Prostate gland (tissue), 2 donors: ENCODE measurements around the gene PDIA4. TPM values are rescaled to one million over a fixed set of nuclear protein-coding genes. Genes with fewer than 3 reads are reported as not detected.

Experiments
- DNase-seq: peaks from one replicate; pipeline ENCODE4 v3.0.0-alpha.2; 2019; ENCODE audit warnings: low spot score
- H3K27ac ChIP-seq, 2 donors: fragments of 200-600 bp; sonication (generic); 2 replicates each; pipeline ENCODE4 v1.5.1; 2017 to 2019
- H3K27me3 ChIP-seq: fragments of 200-600 bp; sonication (generic); replicated peaks from 2 replicates; pipeline ENCODE4 v1.5.1; 2019; ENCODE audit not compliant: insufficient read depth
- H3K36me3 ChIP-seq, 2 donors: fragments of 200-600 bp; sonication (generic); 1 replicate in 1 of 2; 2 replicates in 1 of 2; pipeline versions ENCODE4 v1.5.1 to v1.8.1; 2017 to 2019
- H3K4me1 ChIP-seq: fragments of 200-600 bp; sonication (generic); replicated peaks from 2 replicates; pipeline ENCODE4 v1.5.1; 2019
- H3K4me3 ChIP-seq, 2 donors: fragments of 200-600 bp; sonication (generic); 2 replicates each; pipeline ENCODE4 v1.5.1; 2017 to 2019
- H3K9me3 ChIP-seq: fragments of 200-600 bp; sonication (generic); 2 replicates; pipeline ENCODE4 v1.5.1; 2017
- CTCF ChIP-seq, 4 experiments: fragments of 200-600 bp in 2 of 4; fragments of 450-650 bp in 2 of 4; sonication (generic) in 2 of 4; IDR thresholded peaks; 1 replicate in 3 of 4; 2 replicates in 1 of 4; pipeline ENCODE4 v1.5.1; 2016 to 2019; ENCODE audit warnings: antibody characterized with exemption in 4 of 4, mild to moderate bottlenecking in 2 of 4, moderate library complexity in 2 of 4
- POLR2A ChIP-seq: fragments of 450-650 bp; IDR thresholded peaks from one replicate; pipeline ENCODE4 v1.6.1; 2016; ENCODE audit warnings: antibody characterized with exemption, mild to moderate bottlenecking
- POLR2AphosphoS5 ChIP-seq: sonication (generic); formaldehyde crosslinking; IDR thresholded peaks from one replicate; pipeline ENCODE4 v1.6.1; 2017; ENCODE audit warnings: antibody characterized with exemption
- WGBS: methylation state at CpG from one replicate; pipeline ENCODE4 v1.1.5; 2018; 5-methylcytosine and 5-hydroxymethylcytosine counted together
- intact Hi-C: fragments of 100-400 bp; cut with DNase I; formaldehyde crosslinking; loops from one replicate; pipeline ENCODE4 v1.14.2; 2022
- total RNA-seq, 2 donors: library from RNA; depleted of rRNA; stranded (reverse); fragments of >200 nt; gene quantifications; one replicate each; pipeline ENCODE4 v1.1.0, GENCODE V29; 2016

PDIA4 gene
- total RNA-seq, 2 donors from 2014 or later: 125 to 262 TPM

- Histone ChIP-seq H3K27me3 (no peaks in the 10 kb centered on the region), H3K27ac (peak overlapping the region; percentile 29 to 49), H3K4me3 (peak overlapping the region; percentile 35 to 42), H3K4me1 (no peaks in the 10 kb centered on the region), H3K36me3 (no peaks in the 10 kb centered on the region), H3K9me3 (no peaks in the 10 kb centered on the region)
- no peak for DNase-seq
- 25% methylated on average over 20 of the region's 20 CpGs for WGBS
- intact Hi-C loops: loop anchor here (5.0 to 10.0 kb wide), 3 partner anchors 259 to 462 kb away; no protein-coding TSS in a partner anchor
- TF ChIP-seq POLR2A: no peak
- no peak for TF ChIP-seq POLR2AphosphoS5
- no peak for TF ChIP-seq CTCF (IDR thresholded peaks at IDR 0.05)
These were observed 64.5 kb downstream of the PDIA4 start for GRCh38 chr7:148963583-148964482.

DNA sequence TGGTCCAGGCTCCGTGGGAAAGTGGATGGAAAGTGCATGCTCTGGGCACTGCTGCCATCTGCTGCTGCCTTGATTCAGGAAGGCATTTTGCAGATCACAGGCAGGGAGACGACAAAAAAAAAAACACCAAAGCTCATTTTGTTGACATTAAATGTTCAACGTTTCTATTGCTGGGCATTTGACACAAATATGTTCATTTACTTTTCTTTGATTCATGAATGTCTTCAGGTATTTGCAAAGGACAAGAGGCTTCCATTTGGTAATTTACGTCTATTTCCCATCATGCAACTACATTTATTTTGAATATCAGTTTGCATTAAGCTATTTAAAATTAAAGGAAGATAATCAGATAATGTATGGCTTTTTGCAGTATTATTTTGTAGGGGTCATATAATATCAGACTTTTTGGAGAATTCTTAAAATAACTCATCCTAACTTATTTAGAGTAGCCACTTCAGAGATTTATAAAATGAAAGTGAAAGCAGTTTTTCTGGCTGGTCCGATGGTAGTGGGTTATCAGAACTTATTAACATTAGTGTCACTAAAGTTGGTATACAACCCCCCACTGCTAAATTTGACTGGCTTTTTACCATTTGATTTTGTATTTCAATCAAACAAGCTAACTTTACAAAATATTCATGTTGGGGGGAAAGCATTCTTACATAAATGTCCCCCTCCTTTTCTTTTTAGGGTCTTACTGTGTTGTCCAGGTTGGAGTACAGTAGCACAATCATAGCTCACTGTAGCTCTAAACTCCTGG, 65.3 kb downstream of the PDIA4 start:
- Histone ChIP-seq H3K36me3 (no peaks in the 10 kb centered on the region), H3K4me3 (peak overlapping the region; percentile 35 to 42), H3K27me3 (no peaks in the 10 kb centered on the region), H3K9me3 (no peaks in the 10 kb centered on the region), H3K4me1 (no peaks in the 10 kb centered on the region), H3K27ac (peak overlapping the region; percentile 29 to 49)
- TF ChIP-seq POLR2AphosphoS5 (peak; percentile 36), POLR2A (no peak), CTCF (IDR thresholded peaks at IDR 0.05) (peak in 3 of 4 experiments; percentile 60 to 69 (median 61))
- WGBS: under 1% methylated on average over 5 of the region's 5 CpGs
- intact Hi-C loops: loop anchor here (5.0 to 10.0 kb wide), 3 partner anchors 258 to 461 kb away; no protein-coding TSS in a partner anchor
- peak; percentile 55 for DNase-seq

DNA sequence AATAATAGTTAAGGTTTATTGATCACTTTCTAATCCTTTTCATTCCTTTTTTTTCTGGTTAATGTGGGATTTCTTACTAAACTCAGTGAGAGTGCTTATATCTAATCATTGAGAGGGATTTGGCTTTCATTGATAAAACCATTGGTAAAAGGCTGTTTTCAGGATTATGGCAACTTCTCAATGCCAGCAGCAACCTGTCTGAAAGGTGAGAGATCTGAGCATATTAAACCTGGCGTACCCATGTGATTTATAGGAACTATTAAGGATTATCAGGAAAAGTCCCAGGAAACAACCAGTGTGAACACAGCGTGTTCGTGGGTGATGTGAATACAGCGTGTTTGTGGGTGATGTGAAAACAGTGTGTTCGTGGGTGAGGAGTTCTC, 65.9 kb downstream of the PDIA4 start:
- no peak for DNase-seq
- Histone ChIP-seq H3K27ac (peak overlapping the region; percentile 29 to 49), H3K4me3 (peak overlapping the region; percentile 35 to 42), H3K27me3 (no peaks in the 10 kb centered on the region), H3K4me1 (no peaks in the 10 kb centered on the region), H3K36me3 (no peaks in the 10 kb centered on the region), H3K9me3 (no peaks in the 10 kb centered on the region)
- intact Hi-C loops: loop anchor here (5.0 to 10.0 kb wide), 3 partner anchors 258 to 460 kb away; no protein-coding TSS in a partner anchor
- WGBS: 6% methylated on average over 5 of the region's 5 CpGs
- TF ChIP-seq POLR2A (no peak), CTCF (IDR thresholded peaks at IDR 0.05) (no peak), POLR2AphosphoS5 (no peak)

DNA sequence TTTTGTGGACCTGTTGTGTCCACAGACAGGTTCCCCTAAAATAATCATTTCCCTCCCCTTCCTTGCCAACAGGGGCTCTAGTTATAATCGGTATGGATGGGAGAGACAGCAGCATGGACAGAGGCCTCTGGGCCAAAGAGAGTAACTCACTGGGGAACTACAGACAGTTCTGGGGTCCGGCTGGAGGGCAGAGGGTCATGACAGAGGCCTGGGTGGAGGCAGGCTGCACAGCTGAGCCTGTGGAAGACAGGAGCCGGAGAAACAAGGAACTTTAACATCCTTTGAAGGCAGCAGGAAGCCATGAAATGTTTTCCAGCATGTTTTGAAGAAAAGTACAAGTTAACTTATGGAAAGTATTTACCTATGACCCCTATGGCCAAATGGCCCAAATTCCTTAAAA, 68.6 kb downstream of the PDIA4 start:
- TF ChIP-seq POLR2AphosphoS5: no peak
- no peak for TF ChIP-seq POLR2A
- TF ChIP-seq CTCF (IDR thresholded peaks at IDR 0.05): no peak
- no peaks in the 10 kb centered on the region for H3K27me3 ChIP-seq
- H3K4me1 ChIP-seq: no peaks in the 10 kb centered on the region
- 71% methylated on average over 3 of the region's 3 CpGs for WGBS
- H3K36me3 ChIP-seq: no peaks in the 10 kb centered on the region
- no peaks in the 10 kb centered on the region for H3K9me3 ChIP-seq
- no peak overlapping the region for H3K27ac ChIP-seq
- H3K4me3 ChIP-seq: no peak overlapping the region
- intact Hi-C loops: loop anchor here (5.0 to 10.0 kb wide), 3 partner anchors 255 to 457 kb away; no protein-coding TSS in a partner anchor
- DNase-seq: no peak
